ENCODE data around the gene CACNB2.

DNA sequence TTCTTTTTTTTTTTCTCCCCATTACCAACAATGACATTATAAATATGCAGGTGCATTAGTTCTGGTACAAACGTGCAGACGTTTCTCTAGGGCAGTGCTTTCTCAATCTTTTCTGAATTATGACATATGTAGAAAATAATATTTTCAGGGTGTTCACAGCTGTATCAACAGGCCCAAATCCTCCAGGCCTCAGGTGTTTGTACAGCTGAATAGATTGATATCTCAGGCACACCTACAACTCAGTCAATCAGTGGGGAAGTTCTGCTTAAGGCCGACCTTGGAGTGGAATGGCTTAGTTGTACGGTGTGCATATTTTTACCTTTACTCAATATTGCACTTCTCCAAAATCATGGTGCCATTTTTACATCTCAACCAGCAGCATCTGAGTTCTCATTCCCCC lies 71.6 kb downstream of the CACNB2 start:
- TF ChIP-seq EZH2 (IDR thresholded peaks at IDR 0.05; ENCODE audit: low read length, unreplicated experiment), result no peak
- no peak for TF ChIP-seq CTCF (conservative IDR thresholded peaks at IDR 0.05; ENCODE audit: low read depth, low read length)
